Measurements from ENCODE around the gene EIF2B1.

Gene EIF2B1

GRCh38 chr12:123654129-123654701 is 20.7 kb upstream of the EIF2B1 start:
- DNase-seq (ENCODE audit: extremely low read depth, low read depth), result no peak
- TF ChIP-seq, protein P1, sequence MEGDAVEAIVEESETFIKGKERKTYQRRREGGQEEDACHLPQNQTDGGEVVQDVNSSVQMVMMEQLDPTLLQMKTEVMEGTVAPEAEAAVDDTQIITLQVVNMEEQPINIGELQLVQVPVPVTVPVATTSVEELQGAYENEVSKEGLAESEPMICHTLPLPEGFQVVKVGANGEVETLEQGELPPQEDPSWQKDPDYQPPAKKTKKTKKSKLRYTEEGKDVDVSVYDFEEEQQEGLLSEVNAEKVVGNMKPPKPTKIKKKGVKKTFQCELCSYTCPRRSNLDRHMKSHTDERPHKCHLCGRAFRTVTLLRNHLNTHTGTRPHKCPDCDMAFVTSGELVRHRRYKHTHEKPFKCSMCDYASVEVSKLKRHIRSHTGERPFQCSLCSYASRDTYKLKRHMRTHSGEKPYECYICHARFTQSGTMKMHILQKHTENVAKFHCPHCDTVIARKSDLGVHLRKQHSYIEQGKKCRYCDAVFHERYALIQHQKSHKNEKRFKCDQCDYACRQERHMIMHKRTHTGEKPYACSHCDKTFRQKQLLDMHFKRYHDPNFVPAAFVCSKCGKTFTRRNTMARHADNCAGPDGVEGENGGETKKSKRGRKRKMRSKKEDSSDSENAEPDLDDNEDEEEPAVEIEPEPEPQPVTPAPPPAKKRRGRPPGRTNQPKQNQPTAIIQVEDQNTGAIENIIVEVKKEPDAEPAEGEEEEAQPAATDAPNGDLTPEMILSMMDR (IDR thresholded peaks at IDR 0.05; ENCODE audit: low read depth, low read length), result no peak

- TF ChIP-seq, protein P1 (IDR thresholded peaks at IDR 0.05; ENCODE audit: low read depth, low read length), result no peak
Measured at GRCh38 chr12:123648401-123648800, 14.9 kb upstream of the EIF2B1 start.

GRCh38 chr12:123645878-123646277 is 12.4 kb upstream of the EIF2B1 start:
- no peak for DNase-seq (ENCODE audit: extremely low read depth, low read depth)
- TF ChIP-seq, protein P1 (IDR thresholded peaks at IDR 0.05; ENCODE audit: low read depth, low read length), result no peak

More at GRCh38 chr12:123648401-123648800, 14.9 kb upstream of the EIF2B1 start:
- no peak for DNase-seq (ENCODE audit: extremely low read depth, low read depth)

DNA sequence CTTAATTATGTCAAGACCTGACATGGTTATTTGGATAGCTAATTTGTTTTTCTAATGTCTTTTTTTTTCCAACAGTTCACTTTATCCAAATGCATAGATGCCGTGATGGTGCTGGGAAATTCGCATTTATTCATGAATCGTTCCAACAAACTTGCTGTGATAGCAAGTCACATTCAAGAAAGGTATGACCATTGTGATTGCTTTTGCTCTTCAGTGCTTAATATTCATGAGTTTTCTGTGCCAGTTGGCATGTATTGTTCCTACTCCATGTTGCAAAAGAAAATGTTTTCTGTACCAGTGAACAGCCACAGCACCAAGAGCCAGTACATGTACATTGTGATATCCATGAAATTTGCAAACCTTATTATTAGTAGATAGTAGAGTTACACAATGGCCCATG is 11.9 kb upstream of the EIF2B1 start:
- TF ChIP-seq, protein P1 (IDR thresholded peaks at IDR 0.05; ENCODE audit: low read depth, low read length), result no peak
- no peak for DNase-seq (ENCODE audit: extremely low read depth, low read depth)

DNA sequence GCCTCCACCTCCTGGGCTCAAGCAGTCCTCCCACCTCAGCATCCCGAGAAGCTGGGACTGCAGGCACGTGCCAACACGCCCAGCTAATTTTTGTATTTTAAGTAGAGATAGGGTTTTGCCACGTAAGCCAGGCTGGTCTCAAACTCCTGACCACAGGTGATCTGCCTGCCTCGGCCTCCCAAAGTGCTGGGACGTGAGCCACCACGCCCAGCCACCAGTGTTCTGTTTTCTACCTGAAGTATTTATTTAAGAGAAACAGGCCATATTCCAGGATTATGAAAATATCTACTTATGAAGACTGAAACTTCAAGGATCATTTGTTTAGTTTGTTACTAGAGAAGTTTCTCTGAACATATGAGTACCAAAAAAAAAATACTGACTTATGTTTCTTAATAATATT is 10.4 kb upstream of the EIF2B1 start:
- DNase-seq (ENCODE audit: extremely low read depth, low read depth), result no peak
- TF ChIP-seq, protein P1 (IDR thresholded peaks at IDR 0.05; ENCODE audit: low read depth, low read length), result no peak

GRCh38 chr12:123634142-123634561 is 666 bp upstream of the EIF2B1 start:
- no peak for DNase-seq (ENCODE audit: extremely low read depth, low read depth)
- TF ChIP-seq, protein P1 (IDR thresholded peaks at IDR 0.05; ENCODE audit: low read depth, low read length), result no peak

- TF ChIP-seq, protein P1 (IDR thresholded peaks at IDR 0.05; ENCODE audit: low read depth, low read length), result no peak
Measured at GRCh38 chr12:123621619-123622530, 11.6 kb downstream of the EIF2B1 start.

More at GRCh38 chr12:123621619-123622530, 11.6 kb downstream of the EIF2B1 start:
- no peak for DNase-seq (ENCODE audit: extremely low read depth, low read depth)

All from AG09319 (cell line).